CD8-positive, alpha-beta memory T cell (primary cell): ENCODE data around the gene STIM1. TPM values are rescaled to one million over a fixed set of nuclear protein-coding genes. Genes with fewer than 3 reads are reported as not detected.

Experiments used
- CTCF ChIA-PET: fragments of 350-600 bp; sonication (Branson Sonifier 250); formaldehyde crosslinking; loops from one replicate; lab custom pipeline; 2021; ENCODE audit warnings: antibody characterized with exemption; lab: Charles Lee
- POLR2A ChIA-PET: fragments of 350-600 bp; sonication (Branson Sonifier 250); formaldehyde crosslinking; loops from one replicate; lab custom pipeline; 2021; ENCODE audit warnings: antibody characterized with exemption; lab: Charles Lee
- DNase-seq, 5 donors: peaks; one replicate each; pipeline versions ENCODE4 v3.0.0 to v3.0.0-alpha.2; 2020 to 2022; ENCODE audit warnings: mixed read lengths in 1 of 5
- H3K27ac ChIP-seq: one replicate; pipeline ENCODE4 v1.7.0; 2013; ENCODE audit warnings: low read depth, mild to moderate bottlenecking, low read length, moderate library complexity
- H3K27me3 ChIP-seq: 2 replicates; pipeline ENCODE4 v1.7.0; 2013; ENCODE audit warnings: low read length, mild to moderate bottlenecking; ENCODE audit not compliant: insufficient read depth, poor library complexity, severe bottlenecking
- H3K36me3 ChIP-seq: 2 replicates; pipeline ENCODE4 v1.7.0; 2013; ENCODE audit warnings: mild to moderate bottlenecking, low read length, moderate library complexity; ENCODE audit not compliant: insufficient read depth
- H3K4me1 ChIP-seq: 2 replicates; pipeline ENCODE4 v1.7.0; 2013; ENCODE audit warnings: mild to moderate bottlenecking, low read length, moderate library complexity; ENCODE audit not compliant: insufficient read depth
- H3K4me3 ChIP-seq: 2 replicates; pipeline ENCODE4 v1.7.0; 2013; ENCODE audit warnings: mild to moderate bottlenecking, low read length
- H3K9me3 ChIP-seq: 2 replicates; pipeline ENCODE4 v1.7.0; 2013; ENCODE audit warnings: mild to moderate bottlenecking, low read length
- H3K27ac Mint-ChIP-seq, 8 donors: one replicate each; pipeline ENCODE4 v1.8.0; 2020 to 2021; ENCODE audit warnings: mixed read lengths in 8 of 8, mild to moderate bottlenecking in 6 of 8, inconsistent platforms in 3 of 8, moderate library complexity in 3 of 8
- H3K27me3 Mint-ChIP-seq, 2 donors: one replicate each; pipeline ENCODE4 v1.8.0; 2020 to 2021; ENCODE audit warnings: mixed read lengths in 2 of 2, mild to moderate bottlenecking in 1 of 2, moderate library complexity in 1 of 2
- H3K36me3 Mint-ChIP-seq, 3 donors: one replicate each; pipeline ENCODE4 v1.8.0; 2020 to 2021; ENCODE audit warnings: mixed read lengths in 3 of 3, inconsistent platforms in 1 of 3, mild to moderate bottlenecking in 1 of 3
- H3K4me1 Mint-ChIP-seq, 3 donors: one replicate each; pipeline ENCODE4 v1.8.0; 2020 to 2021; ENCODE audit warnings: mixed read lengths in 3 of 3, inconsistent platforms in 1 of 3, mild to moderate bottlenecking in 1 of 3
- H3K4me3 Mint-ChIP-seq, 7 donors: one replicate each; pipeline ENCODE4 v1.8.0; 2020 to 2021; ENCODE audit warnings: mixed read lengths in 7 of 7, mild to moderate bottlenecking in 6 of 7, moderate library complexity in 4 of 7, inconsistent platforms in 2 of 7
- H3K9me3 Mint-ChIP-seq, 5 donors: one replicate each; pipeline ENCODE4 v1.8.0; 2020 to 2022; ENCODE audit warnings: mixed read lengths in 5 of 5, mild to moderate bottlenecking in 3 of 5, moderate library complexity in 2 of 5, inconsistent platforms in 1 of 5
- polyA plus RNA-seq: library from polyadenylated mRNA; unstranded; fragments of 300-500 nt; fragmentation: Illumina TruSeq; gene quantifications from one replicate; pipeline ENCODE4 v1.2.3, GENCODE V29; 2021
- total RNA-seq, 2 experiments: library from RNA; stranded (reverse); gene quantifications; one replicate each; pipeline ENCODE4 v1.2.3, GENCODE V29; 2021

The STIM1 gene
- total and polyA plus RNA-seq, 3 experiments from 2014 or later = 43.8 to 46.0 (median 45.6) TPM

GRCh38 chr11:4076774-4077173, 221.3 kb downstream of the STIM1 start:
- Mint-ChIP-seq H3K27ac (peak overlapping the region in 3 of 8 donors; percentile 0 to 54 (median 39)), H3K4me1 (peaks cover 26 to 37% (median 37%) of the 10 kb centered on the region in 3 donors), H3K4me3 (no peak overlapping the region), H3K9me3 (no peaks in the 10 kb centered on the region), H3K36me3 (peaks cover 3 to 48% (median 7%) of the 10 kb centered on the region in 3 donors), H3K27me3 (no peaks in the 10 kb centered on the region)
- H3K27ac ChIP-seq = no peak overlapping the region
- peaks cover 20% of the 10 kb centered on the region for H3K36me3 ChIP-seq
- no peaks in the 10 kb centered on the region for H3K9me3 ChIP-seq
- POLR2A ChIA-PET = no interaction called here
- no peak for DNase-seq
- no peaks in the 10 kb centered on the region for H3K27me3 ChIP-seq
- H3K4me3 ChIP-seq = no peak overlapping the region
- CTCF ChIA-PET = no interaction called here
- peaks cover 26% of the 10 kb centered on the region for H3K4me1 ChIP-seq

GRCh38 chr11:4083198-4083597, 227.7 kb downstream of the STIM1 start:
- H3K27me3 Mint-ChIP-seq = no peaks in the 10 kb centered on the region
- Histone ChIP-seq H3K4me3 (no peak overlapping the region), H3K36me3 (peaks cover 24% of the 10 kb centered on the region), H3K27me3 (no peaks in the 10 kb centered on the region), H3K9me3 (no peaks in the 10 kb centered on the region), H3K27ac (no peak overlapping the region), H3K4me1 (no peaks in the 10 kb centered on the region)
- peaks cover 15 to 33% (median 22%) of the 10 kb centered on the region in 3 donors for H3K4me1 Mint-ChIP-seq
- CTCF ChIA-PET = interaction anchor here (0.8 to 3.4 kb wide), 2 partner anchors 11 to 234 kb away, joined by 3 to 20 read pairs; no protein-coding TSS in a partner anchor
- DNase-seq = no peak
- H3K9me3 Mint-ChIP-seq = no peaks in the 10 kb centered on the region
- no peak overlapping the region for H3K4me3 Mint-ChIP-seq
- peak overlapping the region in 5 of 8 donors; percentile 27 to 77 (median 43) for H3K27ac Mint-ChIP-seq
- POLR2A ChIA-PET = no interaction called here
- H3K36me3 Mint-ChIP-seq = peaks cover 26 to 76% (median 30%) of the 10 kb centered on the region in 3 donors

GRCh38 chr11:4084406-4085125, 229.1 kb downstream of the STIM1 start:
- DNase-seq = no peak
- Histone ChIP-seq H3K27ac (no peak overlapping the region), H3K4me1 (peaks cover 6% of the 10 kb centered on the region), H3K27me3 (no peaks in the 10 kb centered on the region), H3K36me3 (peaks cover 24% of the 10 kb centered on the region), H3K9me3 (no peaks in the 10 kb centered on the region), H3K4me3 (no peak overlapping the region)
- Mint-ChIP-seq H3K4me3 (no peak overlapping the region), H3K27me3 (no peaks in the 10 kb centered on the region), H3K9me3 (no peaks in the 10 kb centered on the region), H3K4me1 (peaks cover 25 to 45% (median 28%) of the 10 kb centered on the region in 3 donors), H3K27ac (peak overlapping the region in 3 of 8 donors; percentile 55 to 72 (median 59)), H3K36me3 (peaks cover 26 to 84% (median 34%) of the 10 kb centered on the region in 3 donors)
- ChIA-PET CTCF (interaction anchor here (1.4 to 1.9 kb wide), 2 partner anchors 12 to 230 kb away, joined by 3 to 6 read pairs; no protein-coding TSS in a partner anchor), POLR2A (interaction anchor here (0.7 kb wide), 1 partner anchor 217 kb away, joined by 3 read pairs; no protein-coding TSS in a partner anchor)

GRCh38 chr11:4085575-4085974, 230.1 kb downstream of the STIM1 start:
- Mint-ChIP-seq H3K9me3 (no peaks in the 10 kb centered on the region), H3K4me1 (peaks cover 35 to 54% (median 35%) of the 10 kb centered on the region in 3 donors), H3K36me3 (peaks cover 29 to 88% (median 34%) of the 10 kb centered on the region in 3 donors), H3K27me3 (no peaks in the 10 kb centered on the region), H3K27ac (peak overlapping the region in 4 of 8 donors; percentile 8 to 72 (median 26)), H3K4me3 (no peak overlapping the region)
- DNase-seq = no peak
- Histone ChIP-seq H3K36me3 (peaks cover 24% of the 10 kb centered on the region), H3K9me3 (no peaks in the 10 kb centered on the region), H3K4me3 (no peak overlapping the region), H3K27ac (no peak overlapping the region), H3K27me3 (no peaks in the 10 kb centered on the region), H3K4me1 (peaks cover 16% of the 10 kb centered on the region)
- ChIA-PET CTCF (interaction anchor here (1.1 to 1.9 kb wide), 2 partner anchors 13 to 231 kb away, joined by 3 to 6 read pairs; no protein-coding TSS in a partner anchor), POLR2A (no interaction called here)

GRCh38 chr11:4086575-4087353, 231.3 kb downstream of the STIM1 start:
- H3K27ac Mint-ChIP-seq = peak overlapping the region; percentile 47 to 98 (median 87)
- no peaks in the 10 kb centered on the region for H3K27me3 Mint-ChIP-seq
- H3K4me1 Mint-ChIP-seq = peaks cover 46 to 62% (median 47%) of the 10 kb centered on the region in 3 donors
- DNase-seq = no peak
- no peaks in the 10 kb centered on the region for H3K9me3 ChIP-seq
- H3K4me3 ChIP-seq = no peak overlapping the region
- ChIA-PET CTCF (interaction anchor here (0.9 to 1.3 kb wide), 3 partner anchors 14 to 232 kb away, joined by 3 to 4 read pairs (median 3); partner anchors contain the start of gene STIM1), POLR2A (no interaction called here)
- H3K36me3 ChIP-seq = peaks cover 19% of the 10 kb centered on the region
- H3K27ac ChIP-seq = no peak overlapping the region
- H3K27me3 ChIP-seq = no peaks in the 10 kb centered on the region
- H3K4me3 Mint-ChIP-seq = peak overlapping the region in 1 of 7 donors; percentile 2
- peaks cover 28 to 82% (median 32%) of the 10 kb centered on the region in 3 donors for H3K36me3 Mint-ChIP-seq
- H3K9me3 Mint-ChIP-seq = no peaks in the 10 kb centered on the region
- peaks cover 28% of the 10 kb centered on the region for H3K4me1 ChIP-seq

- no peaks in the 10 kb centered on the region for H3K9me3 ChIP-seq
- no peaks in the 10 kb centered on the region for H3K27me3 ChIP-seq
- H3K36me3 ChIP-seq = peaks cover 15% of the 10 kb centered on the region
- peaks cover 35% of the 10 kb centered on the region for H3K4me1 ChIP-seq
- CTCF ChIA-PET = interaction anchor here (1.0 to 3.3 kb wide), 4 partner anchors 15 to 232 kb away, joined by 3 to 22 read pairs (median 4); partner anchors contain the start of gene STIM1
- Mint-ChIP-seq H3K4me1 (peaks cover 54 to 68% (median 55%) of the 10 kb centered on the region in 3 donors), H3K27ac (peak overlapping the region; percentile 47 to 98 (median 87)), H3K36me3 (peaks cover 32 to 80% (median 36%) of the 10 kb centered on the region in 3 donors), H3K9me3 (no peaks in the 10 kb centered on the region), H3K4me3 (no peak overlapping the region), H3K27me3 (no peaks in the 10 kb centered on the region)
- POLR2A ChIA-PET = no interaction called here
- DNase-seq = no peak
- H3K27ac ChIP-seq = no peak overlapping the region
- no peak overlapping the region for H3K4me3 ChIP-seq
Measured at GRCh38 chr11:4087551-4087950, 232.1 kb downstream of the STIM1 start.

- peak in 4 of 5 donors; percentile 16 to 81 (median 70) for DNase-seq
- Mint-ChIP-seq H3K27ac (peak overlapping the region; percentile 91 to 99 (median 98)), H3K36me3 (peaks cover 20 to 61% (median 24%) of the 10 kb centered on the region in 3 donors), H3K9me3 (no peaks in the 10 kb centered on the region), H3K4me3 (peak overlapping the region; percentile 44 to 91 (median 83)), H3K4me1 (peaks cover 66 to 78% (median 76%) of the 10 kb centered on the region in 3 donors), H3K27me3 (peaks cover 0 to 3% of the 10 kb centered on the region in 2 donors)
- H3K4me3 ChIP-seq = peak overlapping the region; percentile 35
- H3K27me3 ChIP-seq = no peaks in the 10 kb centered on the region
- no peaks in the 10 kb centered on the region for H3K9me3 ChIP-seq
- peak overlapping the region; percentile 57 for H3K27ac ChIP-seq
- H3K36me3 ChIP-seq = peaks cover 14% of the 10 kb centered on the region
- POLR2A ChIA-PET = no interaction called here
- peaks cover 50% of the 10 kb centered on the region for H3K4me1 ChIP-seq
- CTCF ChIA-PET = interaction anchor here (1.2 to 3.3 kb wide), 3 partner anchors 17 to 283 kb away, joined by 3 to 22 read pairs (median 5); partner anchors contain the start of gene STIM1
Measured at GRCh38 chr11:4090258-4090657, 234.8 kb downstream of the STIM1 start.
